K562 (cell line): ENCODE measurements around the gene S100A8. TPM values are rescaled to one million over a fixed set of nuclear protein-coding genes. Genes with fewer than 3 reads are reported as not detected.

Experiments
- ATAC-seq: fragments of 200-7000 bp; cut with Tn5 transposase; 3 replicates; pipeline ENCODE4 v1.9.1; 2020; ENCODE audit warnings: moderate library complexity
- BruUV-seq: library from RNA; stranded (reverse); fragments of 400-500 nt; replicated peaks from 2 replicates; lab custom pipeline; 2021; lab: Mats Ljungman, UMichigan
- CTCF ChIA-PET: fragments of 300-600 bp; formaldehyde crosslinking; extraction: SDS; loops from one replicate; lab custom pipeline; 2021; ENCODE audit warnings: low intra/inter-chr PET ratio; lab: Yijun Ruan, JAX
- POLR2A ChIA-PET: fragments of 300-600, 350-650 bp; sonication (Branson Sonifier 250); formaldehyde crosslinking; extraction: SDS; loops from one replicate; lab custom pipeline; 2021; ENCODE audit warnings: antibody characterized with exemption, inconsistent platforms; lab: Yijun Ruan, JAX
- DNase-seq, 4 experiments: peaks; one replicate each; pipeline versions ENCODE4 v3.0.0 to v3.0.0-alpha.2; 2011 to 2018; ENCODE audit warnings: low spot score in 3 of 4, mixed read lengths in 3 of 4; ENCODE audit errors: extremely low read depth in 1 of 4
- FAIRE-seq: peaks from 2 replicates; lab custom pipeline; 2011; peaks lifted over from hg19 to GRCh38; lab: Jason Lieb, UNC
- H2AFZ ChIP-seq: 2 replicates; pipeline ENCODE4 v1.6.0; 2011; ENCODE audit warnings: low read depth, low read length, control low read depth, inconsistent platforms
- H3K27ac ChIP-seq: fragments of 200-600 bp; 3 replicates; pipeline ENCODE4 v1.8.0; 2011; ENCODE audit warnings: low read depth, mild to moderate bottlenecking, control low read depth, inconsistent platforms, low read length, moderate library complexity, mixed read lengths; ENCODE audit errors: extremely low read depth
- H3K27me3 ChIP-seq, 2 experiments: fragments of 300-600 bp in 1 of 2; 2 replicates in 1 of 2; 3 replicates in 1 of 2; pipeline versions ENCODE4 v1.6.0 to v1.8.0; 2011; ENCODE audit warnings: inconsistent platforms in 2 of 2, low read length in 2 of 2, mild to moderate bottlenecking in 1 of 2, mixed read lengths in 1 of 2, moderate library complexity in 1 of 2; ENCODE audit not compliant: control insufficient read depth in 2 of 2, insufficient read depth in 2 of 2
- H3K36me3 ChIP-seq: fragments of 300-600 bp; 3 replicates; pipeline ENCODE4 v1.8.0; 2011; ENCODE audit warnings: mild to moderate bottlenecking, low read length, inconsistent platforms; ENCODE audit not compliant: control insufficient read depth, insufficient read depth
- H3K4me1 ChIP-seq, 2 experiments: fragments of 200-600 bp in 1 of 2; replicated peaks in 1 of 2; 2 replicates in 1 of 2; 3 replicates in 1 of 2; pipeline versions ENCODE4 v1.5.1 to v1.8.0; 2011; ENCODE audit warnings: inconsistent platforms in 2 of 2, low read length in 2 of 2, mild to moderate bottlenecking in 1 of 2, mixed read lengths in 1 of 2, moderate library complexity in 1 of 2; ENCODE audit not compliant: control insufficient read depth in 2 of 2, insufficient read depth in 2 of 2
- H3K4me2 ChIP-seq: 2 replicates; pipeline ENCODE4 v1.6.1; 2011; ENCODE audit warnings: low read length, control low read depth, inconsistent platforms, mixed read lengths; ENCODE audit not compliant: insufficient read depth
- H3K4me3 ChIP-seq: fragments of 200-600 bp; sonication (generic), shearing (Covaris generic); 2 replicates; pipeline ENCODE4 v1.5.1; 2016; ENCODE audit warnings: control low read depth, inconsistent platforms
- H3K79me2 ChIP-seq: fragments of 200-600 bp; 3 replicates; pipeline ENCODE4 v1.8.0; 2011; ENCODE audit warnings: low read length, inconsistent platforms; ENCODE audit not compliant: control insufficient read depth, insufficient read depth
- H3K9ac ChIP-seq, 2 experiments: 2 replicates each; pipeline versions ENCODE4 v1.6.0 to v1.6.1; 2011; ENCODE audit warnings: low read depth in 2 of 2, low read length in 2 of 2, control low read depth in 1 of 2, inconsistent platforms in 1 of 2, mild to moderate bottlenecking in 1 of 2, mixed read lengths in 1 of 2; ENCODE audit not compliant: insufficient read depth in 1 of 2
- H3K9me1 ChIP-seq: one replicate; pipeline ENCODE4 v1.6.0; 2011; ENCODE audit warnings: inconsistent platforms, mild to moderate bottlenecking, low read length, moderate library complexity; ENCODE audit not compliant: control insufficient read depth, insufficient read depth
- H3K9me3 ChIP-seq: replicated peaks from 2 replicates; pipeline ENCODE4 v1.5.1; 2011; ENCODE audit warnings: low read depth, low read length, inconsistent platforms; ENCODE audit not compliant: control insufficient read depth, insufficient read depth
- H4K20me1 ChIP-seq: replicated peaks from 2 replicates; pipeline ENCODE4 v1.6.1; 2011; ENCODE audit warnings: low read length, inconsistent platforms, mixed read lengths; ENCODE audit not compliant: control insufficient read depth, insufficient read depth
- C11orf30 ChIP-seq: fragments of 450-650 bp; IDR thresholded peaks from 2 replicates; pipeline ENCODE4 v1.6.1; 2016; ENCODE audit warnings: low read depth, mild to moderate bottlenecking
- CBFA2T2 ChIP-seq: fragments of 450-650 bp; conservative IDR thresholded peaks from 2 replicates; pipeline ENCODE4 v1.6.1; 2017; ENCODE audit warnings: mild to moderate bottlenecking
- GABPB1 ChIP-seq: sonication (generic); formaldehyde crosslinking; IDR thresholded peaks from 2 replicates; pipeline ENCODE4 v1.8.0; 2022; ENCODE audit warnings: mild to moderate bottlenecking, missing genetic modification reagents
- GABPB2 ChIP-seq: fragments of 250-450 bp; sonication (Bioruptor Pico); conservative IDR thresholded peaks from 2 replicates; pipeline ENCODE4 v1.5.1; 2021; ENCODE audit warnings: mild to moderate bottlenecking
- HDAC1 ChIP-seq, 2 experiments: fragments of 450-650 bp; IDR thresholded peaks; 2 replicates each; pipeline ENCODE4 v1.6.1; 2016 to 2017; ENCODE audit warnings: inconsistent platforms in 1 of 2, mild to moderate bottlenecking in 1 of 2, moderate library complexity in 1 of 2
- TFE3 ChIP-seq: fragments of 450-650 bp; formaldehyde crosslinking; IDR thresholded peaks from 2 replicates; pipeline ENCODE4 v1.4.0; 2020; ENCODE audit warnings: mild to moderate bottlenecking, mixed read lengths
- ZC3H8 ChIP-seq: fragments of 450-650 bp; IDR thresholded peaks from 2 replicates; pipeline ENCODE4 v1.6.1; 2017
- ZNF165 ChIP-seq: fragments of 250-450 bp; sonication (Bioruptor Pico); IDR thresholded peaks from 2 replicates; pipeline ENCODE4 v1.4.0; 2020; ENCODE audit warnings: borderline replicate concordance
- WGBS: fragments of 100-300 bp; shearing (Covaris generic); methylation state at CpG from one replicate; pipeline ENCODE4 v1.1.6; 2016; ENCODE audit warnings: low coverage, mixed read lengths; ENCODE audit not compliant: insufficient coverage; ENCODE audit errors: missing lambda C conversion rate; 5-methylcytosine and 5-hydroxymethylcytosine counted together
- in situ Hi-C: fragments of 300-500 bp; cut with MboI; formaldehyde crosslinking; loops from 4 replicates; pipeline ENCODE4 v1.15.0; 2018; ENCODE audit warnings: inconsistent platforms, mixed read lengths
- intact Hi-C: fragments of 100-400 bp; cut with micrococcal nuclease; formaldehyde crosslinking; loops from 2 replicates; pipeline ENCODE4 v1.14.2; 2022
- polyA plus RNA-seq, 8 experiments: library from polyadenylated mRNA; depleted of rRNA in 4 of 8; stranded (reverse) in 5 of 8; unstranded in 3 of 8; fragments of >200 nt; fragmentation: Nextera tagmentation in 2 of 8; fragmentation: Illumina TruSeq in 1 of 8; extraction: Ambion mirVana in 2 of 8; extraction: Trizol in 1 of 8; gene quantifications; 2 replicates each; pipeline versions ENCODE4 v1.2.1 to v1.2.3, GENCODE V29; 2011 to 2014; ENCODE audit warnings: inconsistent platforms in 1 of 8, missing spikeins in 1 of 8
- total RNA-seq, 7 experiments: library from RNA; depleted of rRNA in 6 of 7; stranded (reverse); fragments of >200 nt in 6 of 7; fragmentation: Illumina TruSeq in 2 of 7; extraction: Trizol in 2 of 7; gene quantifications; 2 replicates each; pipeline versions ENCODE4 v1.2.1 to v1.2.3, GENCODE V29; 2011 to 2021; ENCODE audit warnings: low replicate concordance in 1 of 7

The S100A8 gene
- total and polyA plus RNA-seq, 9 of the 15 experiments (the other 6 are each of a cell fraction or from before 2014, with no cell fraction given): 0.15 to 0.60 TPM; not detected in 7

GRCh38 chr1:153397051-153397923 is 6.4 kb upstream of the S100A8 start:
- no peaks in the 10 kb centered on the region for H3K9me3 ChIP-seq
- H3K4me1 ChIP-seq: no peaks in the 10 kb centered on the region
- DNase-seq (no peak), FAIRE-seq (no peak), ATAC-seq (no peak)
- under 1% methylated on average over 19 of the region's 19 CpGs for WGBS
- no peak overlapping the region for H3K27ac ChIP-seq
- peaks cover 4% of the 10 kb centered on the region; the same call in 1 of the 2 replicates for H4K20me1 ChIP-seq
- H3K27me3 ChIP-seq: peaks cover 31 to 68% of the 10 kb centered on the region in 2 experiments; a peak in 4 of 5 replicates
- no peak overlapping the region for H2AFZ ChIP-seq
- TF ChIP-seq GABPB2: no peak
- TF ChIP-seq ZC3H8: no peak
- TF ChIP-seq CBFA2T2: no peak
- no peak for TF ChIP-seq HDAC1 (IDR thresholded peaks at IDR 0.05)
- no peak for TF ChIP-seq GABPB1 (CRISPR knock-in tag)
- TF ChIP-seq C11orf30: no peak
- TF ChIP-seq ZNF165: no peak
- no peak for TF ChIP-seq TFE3
- BruUV-seq: no TSS peak
- no peaks in the 10 kb centered on the region for H3K79me2 ChIP-seq
- H3K9ac ChIP-seq: no peak overlapping the region
- H3K4me2 ChIP-seq: no peak overlapping the region
- CTCF ChIA-PET: no interaction called here
- POLR2A ChIA-PET: interaction anchor here (0.6 to 0.7 kb wide), 3 partner anchors 18 to 233 kb away, joined by 3 read pairs; no protein-coding TSS in a partner anchor
- no peaks in the 10 kb centered on the region for H3K9me1 ChIP-seq
- intact Hi-C loops: no loop called here
- no peaks in the 10 kb centered on the region for H3K36me3 ChIP-seq
- no peak overlapping the region for H3K4me3 ChIP-seq
- in situ Hi-C loops: no loop called here
